Lower leg skin (tissue), 4 donors: ENCODE measurements around the gene CPPED1. TPM values are rescaled to one million over a fixed set of nuclear protein-coding genes. Genes with fewer than 3 reads are reported as not detected.

ENCODE experiments used
- DNase-seq, 2 donors: peaks; one replicate each; pipeline ENCODE4 v3.0.0-alpha.2; 2019; ENCODE audit warnings: low spot score in 2 of 2
- H3K4me3 ChIP-seq: fragments of 200-600 bp; sonication (generic); 2 replicates; pipeline ENCODE4 v1.5.1; 2017; ENCODE audit warnings: mild to moderate bottlenecking, low read depth; ENCODE audit not compliant: poor library complexity, severe bottlenecking
- CTCF ChIP-seq, 3 donors: fragments of 450-650 bp; IDR thresholded peaks; one replicate each; pipeline ENCODE4 v1.5.1; 2016; ENCODE audit warnings: antibody characterized with exemption in 3 of 3, mild to moderate bottlenecking in 3 of 3, moderate library complexity in 2 of 3
- POLR2A ChIP-seq, 2 donors: fragments of 450-650 bp; IDR thresholded peaks; one replicate each; pipeline ENCODE4 v1.6.1; 2016 to 2017; ENCODE audit warnings: antibody characterized with exemption in 2 of 2, mild to moderate bottlenecking in 1 of 2, moderate library complexity in 1 of 2
- WGBS, 2 donors: methylation state at CpG; one replicate each; pipeline ENCODE4 v1.1.5; 2018; 5-methylcytosine and 5-hydroxymethylcytosine counted together
- intact Hi-C: fragments of 100-400 bp; cut with DNase I; formaldehyde crosslinking; loops from one replicate; pipeline ENCODE4 v1.15.0; 2023; ENCODE audit warnings: low total_unique reads
- total RNA-seq, 4 donors: library from RNA; depleted of rRNA; stranded (reverse); fragments of >200 nt; gene quantifications; one replicate each; pipeline ENCODE4 v1.1.0, GENCODE V29; 2016

CPPED1 gene
- total RNA-seq, 4 donors from 2014 or later = 5.4 to 11.6 (median 8.2) TPM

GRCh38 chr16:12674071-12674470 is 129.6 kb downstream of the CPPED1 start:
- TF ChIP-seq CTCF (IDR thresholded peaks at IDR 0.05) (no peak), POLR2A (IDR thresholded peaks at IDR 0.05) (no peak)
- intact Hi-C loops = no loop called here
- no peak overlapping the region for H3K4me3 ChIP-seq
- WGBS, 2 donors = 77% methylated on average over 6 of the region's 6 CpGs
- no peak for DNase-seq

DNA sequence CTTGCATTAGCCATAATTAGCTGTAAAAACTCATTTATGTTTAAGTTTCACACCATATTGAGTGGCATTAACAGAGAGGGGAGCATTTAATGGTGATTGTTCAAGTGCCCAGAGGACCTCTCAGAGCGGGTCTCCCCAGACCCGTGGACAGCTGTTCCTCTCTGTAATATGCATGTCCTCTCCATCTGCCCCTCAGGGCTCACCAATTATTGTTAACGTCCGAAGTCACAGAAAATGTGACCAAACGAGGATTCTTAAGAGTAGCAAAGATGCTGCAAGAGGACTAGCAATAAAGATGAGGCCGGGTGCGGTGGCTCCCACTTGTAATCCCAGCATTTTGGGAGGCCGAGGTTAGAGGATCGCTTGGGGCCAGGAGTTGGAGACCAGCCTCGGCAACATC is 130.2 kb downstream of the CPPED1 start:
- intact Hi-C loops = no loop called here
- H3K4me3 ChIP-seq = no peak overlapping the region
- 80 to 82% methylated on average over 10 of the region's 10 CpGs for WGBS, 2 donors
- DNase-seq = no peak
- TF ChIP-seq POLR2A (IDR thresholded peaks at IDR 0.05) = no peak
- TF ChIP-seq CTCF (IDR thresholded peaks at IDR 0.05) = no peak

- 76 to 84% methylated on average over 8 of the region's 8 CpGs for WGBS, 2 donors
- TF ChIP-seq POLR2A (IDR thresholded peaks at IDR 0.05) (no peak), CTCF (IDR thresholded peaks at IDR 0.05) (no peak)
- intact Hi-C loops = no loop called here
- DNase-seq = no peak
- no peak overlapping the region for H3K4me3 ChIP-seq
Measured at GRCh38 chr16:12672986-12673385, 130.7 kb downstream of the CPPED1 start.

DNA sequence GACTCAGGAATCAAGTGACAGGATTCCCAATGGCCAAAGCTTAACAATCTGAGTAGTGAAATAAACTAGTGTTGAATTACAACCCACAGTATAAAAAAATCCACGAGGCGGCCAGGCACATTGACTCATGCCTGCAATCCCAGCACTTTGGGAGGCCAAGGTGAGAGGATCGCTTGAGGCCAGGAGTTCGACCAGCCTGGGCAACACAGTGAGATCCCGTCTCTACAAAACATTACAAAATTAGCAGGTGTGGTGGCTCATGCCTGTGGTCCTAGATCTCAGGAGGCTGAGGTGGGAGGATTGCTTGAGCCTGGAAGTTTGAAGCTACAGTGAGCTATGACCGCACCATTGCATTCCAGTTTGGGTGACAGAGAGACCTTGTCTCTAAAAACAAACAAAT is 133.8 kb downstream of the CPPED1 start:
- H3K4me3 ChIP-seq = no peak overlapping the region
- DNase-seq = no peak
- WGBS, 2 donors = 95 to 96% methylated on average over 6 of the region's 6 CpGs
- no peak for TF ChIP-seq CTCF (IDR thresholded peaks at IDR 0.05)
- no peak for TF ChIP-seq POLR2A (IDR thresholded peaks at IDR 0.05)
- intact Hi-C loops = no loop called here

- 79 to 86% methylated on average over 3 of the region's 3 CpGs for WGBS, 2 donors
- TF ChIP-seq POLR2A (IDR thresholded peaks at IDR 0.05) (no peak), CTCF (IDR thresholded peaks at IDR 0.05) (no peak)
- no peak overlapping the region for H3K4me3 ChIP-seq
- intact Hi-C loops = no loop called here
- DNase-seq = no peak
Measured at GRCh38 chr16:12667909-12668308, 135.8 kb downstream of the CPPED1 start.

DNA sequence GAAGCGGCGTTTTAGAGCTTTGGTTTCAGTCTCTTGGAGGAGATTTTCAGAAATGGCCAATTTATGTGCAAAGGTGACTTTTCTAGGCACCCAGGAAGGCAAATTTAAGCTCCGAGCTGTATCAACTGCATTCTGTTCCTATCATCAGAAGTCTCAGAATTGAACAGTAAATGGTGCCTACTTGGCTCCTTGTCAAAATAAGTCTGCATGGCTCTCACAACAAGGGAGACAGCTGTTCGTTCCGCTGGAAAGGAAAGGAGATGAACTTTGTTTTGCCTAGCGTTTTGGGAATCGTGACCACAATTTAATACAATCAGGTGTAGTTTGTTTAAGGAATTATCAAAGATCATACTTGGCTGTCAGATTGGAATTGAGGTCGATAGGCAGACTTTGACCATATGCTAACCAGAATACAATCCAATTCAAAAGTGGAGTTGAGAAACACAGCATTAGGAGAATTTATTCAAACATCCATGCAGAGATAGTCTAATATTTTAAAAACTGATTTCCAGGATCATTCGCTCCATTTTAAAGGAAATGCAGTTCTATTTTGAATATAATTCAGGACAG is 139.4 kb downstream of the CPPED1 start:
- WGBS, 2 donors = 94 to 98% methylated on average over 9 of the region's 9 CpGs
- no peak overlapping the region for H3K4me3 ChIP-seq
- no peak for DNase-seq
- TF ChIP-seq CTCF (IDR thresholded peaks at IDR 0.05) (no peak), POLR2A (IDR thresholded peaks at IDR 0.05) (no peak)
- intact Hi-C loops = no loop called here
